ENCODE measurements around the gene SFXN3. TPM values are rescaled to one million over a fixed set of nuclear protein-coding genes. Genes with fewer than 3 reads are reported as not detected.

SFXN3 gene
- total and polyA plus RNA-seq, 2 of the 13 experiments (the other 11 are each of a cell fraction or from before 2014, with no cell fraction given): 16.8 to 71.5 TPM

DNA sequence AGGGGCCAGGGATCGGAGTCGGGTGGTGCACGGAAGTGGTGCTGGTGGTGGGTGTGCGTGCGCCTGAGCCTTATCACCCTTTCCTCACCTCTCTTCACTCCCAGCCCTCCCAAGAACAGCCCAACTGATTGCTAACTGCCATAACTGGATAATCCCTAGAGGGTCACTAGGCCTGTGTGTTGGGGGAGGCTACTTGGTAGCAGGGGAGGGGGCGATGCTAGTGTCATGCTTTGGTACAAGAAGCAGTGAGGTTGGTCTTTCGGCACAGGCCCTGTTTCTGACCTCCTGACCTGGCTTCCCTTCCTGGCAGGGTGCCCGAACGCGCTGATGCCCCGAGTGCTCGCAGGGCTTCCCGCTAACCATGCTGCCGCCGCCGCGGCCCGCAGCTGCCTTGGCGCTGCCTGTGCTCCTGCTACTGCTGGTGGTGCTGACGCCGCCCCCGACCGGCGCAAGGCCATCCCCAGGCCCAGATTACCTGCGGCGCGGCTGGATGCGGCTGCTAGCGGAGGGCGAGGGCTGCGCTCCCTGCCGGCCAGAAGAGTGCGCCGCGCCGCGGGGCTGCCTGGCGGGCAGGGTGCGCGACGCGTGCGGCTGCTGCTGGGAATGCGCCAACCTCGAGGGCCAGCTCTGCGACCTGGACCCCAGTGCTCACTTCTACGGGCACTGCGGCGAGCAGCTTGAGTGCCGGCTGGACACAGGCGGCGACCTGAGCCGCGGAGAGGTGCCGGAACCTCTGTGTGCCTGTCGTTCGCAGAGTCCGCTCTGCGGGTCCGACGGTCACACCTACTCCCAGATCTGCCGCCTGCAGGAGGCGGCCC is 31.4 kb downstream of the SFXN3 start (continued):
- TF ChIP-seq, protein P1, sequence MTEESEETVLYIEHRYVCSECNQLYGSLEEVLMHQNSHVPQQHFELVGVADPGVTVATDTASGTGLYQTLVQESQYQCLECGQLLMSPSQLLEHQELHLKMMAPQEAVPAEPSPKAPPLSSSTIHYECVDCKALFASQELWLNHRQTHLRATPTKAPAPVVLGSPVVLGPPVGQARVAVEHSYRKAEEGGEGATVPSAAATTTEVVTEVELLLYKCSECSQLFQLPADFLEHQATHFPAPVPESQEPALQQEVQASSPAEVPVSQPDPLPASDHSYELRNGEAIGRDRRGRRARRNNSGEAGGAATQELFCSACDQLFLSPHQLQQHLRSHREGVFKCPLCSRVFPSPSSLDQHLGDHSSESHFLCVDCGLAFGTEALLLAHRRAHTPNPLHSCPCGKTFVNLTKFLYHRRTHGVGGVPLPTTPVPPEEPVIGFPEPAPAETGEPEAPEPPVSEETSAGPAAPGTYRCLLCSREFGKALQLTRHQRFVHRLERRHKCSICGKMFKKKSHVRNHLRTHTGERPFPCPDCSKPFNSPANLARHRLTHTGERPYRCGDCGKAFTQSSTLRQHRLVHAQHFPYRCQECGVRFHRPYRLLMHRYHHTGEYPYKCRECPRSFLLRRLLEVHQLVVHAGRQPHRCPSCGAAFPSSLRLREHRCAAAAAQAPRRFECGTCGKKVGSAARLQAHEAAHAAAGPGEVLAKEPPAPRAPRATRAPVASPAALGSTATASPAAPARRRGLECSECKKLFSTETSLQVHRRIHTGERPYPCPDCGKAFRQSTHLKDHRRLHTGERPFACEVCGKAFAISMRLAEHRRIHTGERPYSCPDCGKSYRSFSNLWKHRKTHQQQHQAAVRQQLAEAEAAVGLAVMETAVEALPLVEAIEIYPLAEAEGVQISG (CRISPR knock-in tag; IDR thresholded peaks at IDR 0.05): peak; percentile 90
- TF ChIP-seq ZNF644 (CRISPR knock-in tag; IDR thresholded peaks at IDR 0.05; ENCODE audit: low read depth): 0 out of 2 replicates have a peak, but pooled peaks have one; percentile 8
- TF ChIP-seq, protein P2, sequence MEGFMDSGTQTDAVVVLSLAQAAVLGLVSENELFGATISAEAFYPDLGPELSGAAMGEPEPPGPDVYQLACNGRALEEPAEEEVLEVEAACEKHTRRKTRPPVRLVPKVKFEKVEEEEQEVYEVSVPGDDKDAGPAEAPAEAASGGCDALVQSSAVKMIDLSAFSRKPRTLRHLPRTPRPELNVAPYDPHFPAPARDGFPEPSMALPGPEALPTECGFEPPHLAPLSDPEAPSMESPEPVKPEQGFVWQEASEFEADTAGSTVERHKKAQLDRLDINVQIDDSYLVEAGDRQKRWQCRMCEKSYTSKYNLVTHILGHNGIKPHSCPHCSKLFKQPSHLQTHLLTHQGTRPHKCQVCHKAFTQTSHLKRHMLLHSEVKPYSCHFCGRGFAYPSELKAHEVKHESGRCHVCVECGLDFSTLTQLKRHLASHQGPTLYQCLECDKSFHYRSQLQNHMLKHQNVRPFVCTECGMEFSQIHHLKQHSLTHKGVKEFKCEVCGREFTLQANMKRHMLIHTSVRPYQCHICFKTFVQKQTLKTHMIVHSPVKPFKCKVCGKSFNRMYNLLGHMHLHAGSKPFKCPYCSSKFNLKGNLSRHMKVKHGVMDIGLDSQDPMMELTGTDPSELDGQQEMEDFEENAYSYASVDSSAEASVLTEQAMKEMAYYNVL (CRISPR knock-in tag; IDR thresholded peaks at IDR 0.05; ENCODE audit: borderline replicate concordance): peak; percentile 7; the same call in 1 of the 2 replicates
- TF ChIP-seq JDP2 (CRISPR knock-in tag; IDR thresholded peaks at IDR 0.05; ENCODE audit: borderline replicate concordance): no peak
- TF ChIP-seq, protein P3, sequence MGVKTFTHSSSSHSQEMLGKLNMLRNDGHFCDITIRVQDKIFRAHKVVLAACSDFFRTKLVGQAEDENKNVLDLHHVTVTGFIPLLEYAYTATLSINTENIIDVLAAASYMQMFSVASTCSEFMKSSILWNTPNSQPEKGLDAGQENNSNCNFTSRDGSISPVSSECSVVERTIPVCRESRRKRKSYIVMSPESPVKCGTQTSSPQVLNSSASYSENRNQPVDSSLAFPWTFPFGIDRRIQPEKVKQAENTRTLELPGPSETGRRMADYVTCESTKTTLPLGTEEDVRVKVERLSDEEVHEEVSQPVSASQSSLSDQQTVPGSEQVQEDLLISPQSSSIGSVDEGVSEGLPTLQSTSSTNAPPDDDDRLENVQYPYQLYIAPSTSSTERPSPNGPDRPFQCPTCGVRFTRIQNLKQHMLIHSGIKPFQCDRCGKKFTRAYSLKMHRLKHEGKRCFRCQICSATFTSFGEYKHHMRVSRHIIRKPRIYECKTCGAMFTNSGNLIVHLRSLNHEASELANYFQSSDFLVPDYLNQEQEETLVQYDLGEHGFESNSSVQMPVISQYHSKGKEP (CRISPR knock-in tag; IDR thresholded peaks at IDR 0.05): no peak
- TF ChIP-seq, protein P4, sequence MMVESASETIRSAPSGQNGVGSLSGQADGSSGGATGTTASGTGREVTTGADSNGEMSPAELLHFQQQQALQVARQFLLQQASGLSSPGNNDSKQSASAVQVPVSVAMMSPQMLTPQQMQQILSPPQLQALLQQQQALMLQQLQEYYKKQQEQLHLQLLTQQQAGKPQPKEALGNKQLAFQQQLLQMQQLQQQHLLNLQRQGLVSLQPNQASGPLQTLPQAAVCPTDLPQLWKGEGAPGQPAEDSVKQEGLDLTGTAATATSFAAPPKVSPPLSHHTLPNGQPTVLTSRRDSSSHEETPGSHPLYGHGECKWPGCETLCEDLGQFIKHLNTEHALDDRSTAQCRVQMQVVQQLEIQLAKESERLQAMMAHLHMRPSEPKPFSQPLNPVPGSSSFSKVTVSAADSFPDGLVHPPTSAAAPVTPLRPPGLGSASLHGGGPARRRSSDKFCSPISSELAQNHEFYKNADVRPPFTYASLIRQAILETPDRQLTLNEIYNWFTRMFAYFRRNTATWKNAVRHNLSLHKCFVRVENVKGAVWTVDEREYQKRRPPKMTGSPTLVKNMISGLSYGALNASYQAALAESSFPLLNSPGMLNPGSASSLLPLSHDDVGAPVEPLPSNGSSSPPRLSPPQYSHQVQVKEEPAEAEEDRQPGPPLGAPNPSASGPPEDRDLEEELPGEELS (CRISPR knock-in tag; IDR thresholded peaks at IDR 0.05): no peak; the same call in 1 of the 2 replicates
- no peak for TF ChIP-seq PHB2 (IDR thresholded peaks at IDR 0.05; ENCODE audit: partially characterized antibody)
- TF ChIP-seq, protein P5, sequence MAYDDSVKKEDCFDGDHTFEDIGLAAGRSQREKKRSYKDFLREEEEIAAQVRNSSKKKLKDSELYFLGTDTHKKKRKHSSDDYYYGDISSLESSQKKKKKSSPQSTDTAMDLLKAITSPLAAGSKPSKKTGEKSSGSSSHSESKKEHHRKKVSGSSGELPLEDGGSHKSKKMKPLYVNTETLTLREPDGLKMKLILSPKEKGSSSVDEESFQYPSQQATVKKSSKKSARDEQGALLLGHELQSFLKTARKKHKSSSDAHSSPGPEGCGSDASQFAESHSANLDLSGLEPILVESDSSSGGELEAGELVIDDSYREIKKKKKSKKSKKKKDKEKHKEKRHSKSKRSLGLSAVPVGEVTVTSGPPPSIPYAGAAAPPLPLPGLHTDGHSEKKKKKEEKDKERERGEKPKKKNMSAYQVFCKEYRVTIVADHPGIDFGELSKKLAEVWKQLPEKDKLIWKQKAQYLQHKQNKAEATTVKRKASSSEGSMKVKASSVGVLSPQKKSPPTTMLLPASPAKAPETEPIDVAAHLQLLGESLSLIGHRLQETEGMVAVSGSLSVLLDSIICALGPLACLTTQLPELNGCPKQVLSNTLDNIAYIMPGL (CRISPR knock-in tag; IDR thresholded peaks at IDR 0.05; ENCODE audit: borderline replicate concordance in 1 of 2, low read depth in 1 of 2): peak; percentile 98 to 100
- peak; percentile 54; the same call in 1 of the 2 replicates for TF ChIP-seq FOXK1 (CRISPR knock-in tag; IDR thresholded peaks at IDR 0.05; ENCODE audit: borderline replicate concordance, low read depth)
- TF ChIP-seq ZNF816 (CRISPR knock-in tag; IDR thresholded peaks at IDR 0.05; ENCODE audit: borderline replicate concordance): no peak
- TF ChIP-seq ZNF101 (CRISPR knock-in tag; IDR thresholded peaks at IDR 0.05; ENCODE audit: borderline replicate concordance, low read depth): no peak; the same call in 1 of the 2 replicates
- peak in 1 of 2 experiments; percentile 89; a peak in 2 of 4 replicates for TF ChIP-seq POLR2A (IDR thresholded peaks at IDR 0.05; ENCODE audit: insufficient read depth in 1 of 2, low read depth in 2 of 2, low read length in 2 of 2)
- no peak for TF ChIP-seq IRX3 (CRISPR knock-in tag; IDR thresholded peaks at IDR 0.05; ENCODE audit: borderline replicate concordance, low read depth)
- TF ChIP-seq, protein P6, sequence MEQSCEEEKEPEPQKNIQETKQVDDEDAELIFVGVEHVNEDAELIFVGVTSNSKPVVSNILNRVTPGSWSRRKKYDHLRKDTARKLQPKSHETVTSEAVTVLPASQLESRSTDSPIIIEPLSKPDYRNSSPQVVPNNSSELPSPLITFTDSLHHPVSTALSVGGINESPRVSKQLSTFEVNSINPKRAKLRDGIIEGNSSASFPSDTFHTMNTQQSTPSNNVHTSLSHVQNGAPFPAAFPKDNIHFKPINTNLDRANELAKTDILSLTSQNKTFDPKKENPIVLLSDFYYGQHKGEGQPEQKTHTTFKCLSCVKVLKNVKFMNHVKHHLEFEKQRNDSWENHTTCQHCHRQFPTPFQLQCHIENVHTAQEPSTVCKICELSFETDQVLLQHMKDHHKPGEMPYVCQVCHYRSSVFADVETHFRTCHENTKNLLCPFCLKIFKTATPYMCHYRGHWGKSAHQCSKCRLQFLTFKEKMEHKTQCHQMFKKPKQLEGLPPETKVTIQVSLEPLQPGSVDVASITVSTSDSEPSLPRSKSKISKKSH (CRISPR knock-in tag; IDR thresholded peaks at IDR 0.05; ENCODE audit: borderline replicate concordance): peak; percentile 73
- TF ChIP-seq KAT8 (CRISPR knock-in tag; IDR thresholded peaks at IDR 0.05): peak; percentile 81
